ENCODE data around the gene ZNF143. TPM values are rescaled to one million over a fixed set of nuclear protein-coding genes. Genes with fewer than 3 reads are reported as not detected.

Gene ZNF143
- total RNA-seq, 6 experiments from 2014 or later: 5.8 to 16.0 (median 9.5) TPM

DNA sequence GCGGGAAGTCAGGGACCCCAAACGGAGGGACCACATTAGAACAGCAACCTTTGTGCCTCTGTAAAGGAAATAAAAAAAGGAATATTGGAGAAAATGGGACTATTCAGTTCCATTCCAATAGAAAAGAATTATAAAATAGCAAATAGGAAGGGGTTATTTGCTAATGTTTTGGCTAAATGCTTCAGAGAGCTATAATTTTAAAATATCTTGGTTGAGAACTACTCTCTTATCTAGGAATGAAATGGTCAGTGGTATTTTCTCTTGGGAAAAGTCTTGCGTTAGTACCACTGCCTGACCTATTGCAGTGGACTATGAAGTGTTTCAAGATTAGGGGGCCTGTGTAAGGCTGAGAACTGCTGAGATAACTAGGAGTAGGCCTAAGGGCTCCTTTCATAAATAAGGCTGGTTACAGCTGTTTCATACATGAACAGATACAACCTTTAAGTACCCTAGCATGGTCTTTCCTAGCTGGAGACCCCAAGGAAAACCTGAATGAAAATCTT, 105.8 kb downstream of the ZNF143 start:
- WGBS (ENCODE audit: insufficient coverage, low coverage, low lambda C conversion rate, missing lambda C conversion rate): 57% methylated on average over 3 of the region's 3 CpGs
- intact Hi-C loops (cut with DNase I): no loop called here
- Histone ChIP-seq H3K27ac (peak overlapping the region; percentile 79 to 90 (median 88)), H3K36me3 (no peaks in the 10 kb centered on the region), H3K4me1 (peaks cover 0 to 53% (median 10%) of the 10 kb centered on the region in 4 donors), H3K27me3 (no peaks in the 10 kb centered on the region), H3K4me3 (no peak overlapping the region), H3K9me3 (no peaks in the 10 kb centered on the region)
- ATAC-seq: peak in 1 of 4 donors; percentile 3
- no peak for DNase-seq
- TF ChIP-seq POLR2A (IDR thresholded peaks at IDR 0.05) (no peak), CTCF (IDR thresholded peaks at IDR 0.05) (no peak)

GRCh38 chr11:9567401-9567800, 106.6 kb downstream of the ZNF143 start:
- peaks cover 0 to 53% (median 10%) of the 10 kb centered on the region in 4 donors for H3K4me1 ChIP-seq
- H3K27ac ChIP-seq: peak overlapping the region; percentile 79 to 90 (median 88)
- ATAC-seq: no peak
- H3K4me3 ChIP-seq: no peak overlapping the region
- no peaks in the 10 kb centered on the region for H3K36me3 ChIP-seq
- WGBS (ENCODE audit: insufficient coverage, low coverage, low lambda C conversion rate, missing lambda C conversion rate): 88% methylated on average over 5 of the region's 5 CpGs
- no peak for DNase-seq
- intact Hi-C loops (cut with DNase I): no loop called here
- TF ChIP-seq CTCF (IDR thresholded peaks at IDR 0.05) (no peak), POLR2A (IDR thresholded peaks at IDR 0.05) (no peak)
- no peaks in the 10 kb centered on the region for H3K9me3 ChIP-seq
- H3K27me3 ChIP-seq: no peaks in the 10 kb centered on the region

DNA sequence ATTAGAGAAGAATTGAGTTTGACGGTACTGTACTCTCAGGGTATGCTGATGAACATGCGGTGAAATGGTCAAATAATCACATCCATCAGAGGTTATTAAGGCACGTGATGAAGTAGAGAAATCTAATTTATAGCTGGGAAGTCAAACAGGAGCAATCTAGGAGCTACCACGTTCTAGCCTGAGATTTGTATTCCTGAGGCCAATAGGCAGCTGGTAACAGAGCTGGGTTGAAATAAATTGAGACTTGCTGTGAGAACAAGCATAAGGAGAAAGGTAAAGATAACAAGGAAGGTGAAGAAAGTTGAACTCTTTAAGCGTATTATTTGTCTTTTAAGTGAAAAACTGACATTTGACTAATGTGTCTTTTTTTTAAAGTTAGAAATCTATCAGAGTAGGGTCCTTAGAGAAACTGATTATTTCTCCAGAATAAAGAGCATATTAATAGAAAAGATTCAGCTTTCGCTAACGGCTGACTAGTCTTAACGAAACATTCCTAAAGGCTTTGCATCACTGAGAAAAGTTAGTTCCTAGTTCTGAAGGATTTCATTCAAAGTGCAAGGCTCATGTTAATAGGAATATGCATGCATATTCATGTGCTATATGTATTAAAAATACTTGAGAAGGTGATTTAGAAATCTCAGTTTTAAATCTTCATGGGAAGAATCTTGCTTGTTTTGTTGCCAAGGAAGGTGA, 107.5 kb downstream of the ZNF143 start:
- ATAC-seq: no peak
- no peaks in the 10 kb centered on the region for H3K27me3 ChIP-seq
- peak overlapping the region in 2 of 3 donors; percentile 4 to 5 for H3K4me3 ChIP-seq
- TF ChIP-seq CTCF (IDR thresholded peaks at IDR 0.05) (no peak), POLR2A (IDR thresholded peaks at IDR 0.05) (no peak)
- peak overlapping the region; percentile 79 to 90 (median 88) for H3K27ac ChIP-seq
- no peak for DNase-seq
- H3K9me3 ChIP-seq: no peaks in the 10 kb centered on the region
- intact Hi-C loops (cut with DNase I): no loop called here
- H3K36me3 ChIP-seq: no peaks in the 10 kb centered on the region
- peaks cover 0 to 53% (median 10%) of the 10 kb centered on the region in 4 donors for H3K4me1 ChIP-seq
- 38% methylated on average over 8 of the region's 8 CpGs for WGBS (ENCODE audit: insufficient coverage, low coverage, low lambda C conversion rate, missing lambda C conversion rate)

DNA sequence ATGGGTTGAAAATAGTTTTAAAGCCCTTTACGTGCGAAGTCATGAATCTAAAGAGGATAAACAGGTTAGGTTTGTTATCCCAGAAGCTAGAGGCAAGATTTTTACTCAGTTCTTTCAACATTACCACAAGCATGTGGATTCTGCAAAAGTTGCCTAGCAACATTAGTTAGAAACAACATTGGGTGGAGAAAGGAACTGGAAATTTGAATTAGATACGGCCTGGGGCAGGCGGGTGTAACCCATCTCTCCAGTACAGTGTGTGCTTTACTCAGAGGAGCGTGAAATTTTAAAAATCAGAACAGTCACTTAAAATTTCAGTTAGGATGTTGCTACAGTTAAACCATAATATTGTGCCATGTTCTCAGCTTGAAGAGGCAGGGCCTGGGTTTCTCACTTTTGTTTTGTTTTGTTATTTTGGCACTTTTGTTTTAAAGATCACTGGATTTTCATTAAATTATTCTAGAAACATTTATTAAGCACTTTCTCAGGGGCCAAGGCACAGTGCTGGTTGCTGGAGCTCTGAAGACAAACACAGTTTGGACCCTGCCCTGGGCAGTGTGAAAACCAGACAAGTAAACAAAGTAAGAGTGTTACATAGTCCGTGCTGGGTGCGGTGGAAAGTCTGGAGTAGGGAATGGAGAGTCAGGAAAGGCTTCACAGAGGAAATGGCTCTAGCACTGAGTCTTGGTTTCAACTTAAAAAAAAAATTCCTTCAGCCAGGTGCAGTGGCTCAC, 108.2 kb downstream of the ZNF143 start:
- Histone ChIP-seq H3K9me3 (no peaks in the 10 kb centered on the region), H3K27me3 (no peaks in the 10 kb centered on the region), H3K4me3 (peak overlapping the region in 2 of 3 donors; percentile 4 to 5), H3K36me3 (no peaks in the 10 kb centered on the region), H3K27ac (peak overlapping the region; percentile 79 to 90 (median 88)), H3K4me1 (peaks cover 0 to 53% (median 10%) of the 10 kb centered on the region in 4 donors)
- intact Hi-C loops (cut with DNase I): no loop called here
- peak; percentile 90 for TF ChIP-seq POLR2A (IDR thresholded peaks at IDR 0.05)
- no peak for TF ChIP-seq CTCF (IDR thresholded peaks at IDR 0.05)
- WGBS (ENCODE audit: insufficient coverage, low coverage, low lambda C conversion rate, missing lambda C conversion rate): 20% methylated on average over 7 of the region's 7 CpGs
- peak; percentile 74 to 93 (median 85) for DNase-seq
- ATAC-seq: peak; percentile 47 to 67 (median 60)

All from right lobe of liver (tissue), 6 donors.